Mucosa of rectum (tissue), 2 donors: ENCODE measurements around the gene SCUBE2.
A peak's percentile ranks its signal among the peaks of the same experiment; 100 is the strongest.

ENCODE experiments used
- H3K27ac ChIP-seq, 2 donors: one replicate each; pipeline ENCODE4 v1.7.0; 2013; ENCODE audit warnings: inconsistent platforms in 2 of 2, low read depth in 2 of 2, low read length in 2 of 2
- H3K27me3 ChIP-seq, 2 donors: one replicate each; pipeline ENCODE4 v1.7.0; 2013; ENCODE audit warnings: low read length in 2 of 2; ENCODE audit not compliant: control insufficient read depth in 2 of 2, insufficient read depth in 2 of 2
- H3K36me3 ChIP-seq, 2 donors: one replicate each; pipeline ENCODE4 v1.7.0; 2013; ENCODE audit warnings: low read length in 2 of 2; ENCODE audit not compliant: control insufficient read depth in 2 of 2, insufficient read depth in 2 of 2
- H3K4me1 ChIP-seq, 2 donors: one replicate each; pipeline ENCODE4 v1.7.0; 2013; ENCODE audit warnings: low read length in 2 of 2, mild to moderate bottlenecking in 1 of 2; ENCODE audit not compliant: control insufficient read depth in 2 of 2, insufficient read depth in 2 of 2
- H3K4me3 ChIP-seq, 2 donors: one replicate each; pipeline ENCODE4 v1.7.0; 2013; ENCODE audit warnings: low read length in 2 of 2
- H3K9ac ChIP-seq, 2 donors: one replicate each; pipeline ENCODE4 v1.7.0; 2013; ENCODE audit warnings: low read length in 2 of 2, low read depth in 1 of 2, mild to moderate bottlenecking in 1 of 2
- H3K9me3 ChIP-seq, 2 donors: one replicate each; pipeline ENCODE4 v1.7.0; 2013; ENCODE audit warnings: low read length in 2 of 2; ENCODE audit not compliant: control insufficient read depth in 2 of 2
- donor health status: healthy.
- donor health status: Normal muscosa, but diverticular disease.

Gene SCUBE2

DNA sequence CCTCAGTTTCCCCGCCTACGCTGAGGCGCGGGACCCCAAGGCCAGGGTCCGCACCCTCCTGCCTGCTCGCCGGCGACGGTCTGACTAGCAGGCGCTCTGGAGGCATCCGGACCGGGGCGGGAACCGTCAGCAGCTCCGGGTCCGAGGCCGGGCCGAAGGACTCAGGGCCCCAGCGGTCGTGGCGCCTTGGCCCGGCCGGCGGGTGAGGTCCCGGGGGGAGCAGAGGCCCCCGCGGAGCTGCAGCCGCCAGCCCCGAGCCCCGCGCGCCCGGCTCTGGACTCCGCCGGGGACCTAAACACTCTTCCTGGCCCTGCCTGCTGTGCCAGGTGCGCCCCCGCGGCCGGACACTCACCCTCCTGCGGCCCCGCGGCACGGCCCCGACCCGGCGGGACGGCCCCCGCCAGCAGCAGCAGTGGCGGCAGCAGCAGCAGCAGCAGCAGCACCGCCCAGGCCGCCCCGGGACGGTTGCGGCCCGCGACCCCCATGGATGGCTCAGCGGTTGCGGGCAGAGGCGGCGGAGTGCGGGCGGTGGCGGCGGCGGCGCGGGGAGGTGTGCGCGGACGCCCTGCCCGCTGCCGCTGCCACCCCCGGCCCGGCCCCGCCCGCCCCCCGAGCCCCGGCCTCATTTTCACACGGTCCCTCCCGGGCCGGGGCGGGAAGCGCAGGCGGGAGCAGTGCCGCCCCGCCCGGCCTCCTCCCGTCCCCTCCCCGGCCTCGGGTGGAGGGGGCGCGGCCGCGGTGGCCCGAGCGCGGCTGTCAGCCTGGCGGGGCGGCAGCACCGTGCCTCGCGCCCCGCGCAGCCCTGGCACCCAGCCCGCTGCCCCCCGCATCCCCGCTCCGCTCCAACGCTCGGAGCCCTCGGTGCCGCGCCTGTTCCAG is at the start of gene SCUBE2:
SCUBE2 (minus strand) TSS at position 556 of the 879 bp plus-strand sequence; CDS start at position 485, 71 bp downstream.
- H3K27me3 ChIP-seq = no peaks in the 10 kb centered on the region
- peaks cover 15 to 19% of the 10 kb centered on the region in 2 donors for H3K4me1 ChIP-seq
- peak within 1 kb of the TSS; percentile 17 to 52 for H3K4me3 ChIP-seq
- no peaks in the 10 kb centered on the region for H3K36me3 ChIP-seq
- no peak within 1 kb of the TSS for H3K27ac ChIP-seq
- peak within 1 kb of the TSS in 1 of 2 donors; percentile 60 for H3K9ac ChIP-seq
- no peaks in the 10 kb centered on the region for H3K9me3 ChIP-seq

DNA sequence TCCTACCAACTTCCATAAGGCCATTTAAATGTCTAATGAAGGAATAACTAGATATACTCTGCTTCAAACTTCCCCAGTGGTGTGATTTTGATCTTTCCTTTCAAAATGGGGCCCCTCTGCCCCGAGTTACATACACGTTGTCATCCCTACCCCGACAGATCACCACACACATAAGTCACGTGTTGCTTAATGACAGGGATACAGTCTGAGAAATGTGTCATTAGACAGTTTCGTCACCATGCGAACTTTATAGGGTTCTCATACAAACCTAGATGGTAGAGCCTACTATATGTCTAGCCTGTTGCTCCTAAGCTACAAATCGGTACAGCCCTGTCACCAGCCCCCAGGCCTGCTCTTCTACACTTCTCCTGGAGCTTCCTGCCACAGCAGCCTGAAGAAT is 49.8 kb upstream of the SCUBE2 start:
- H3K27me3 ChIP-seq = no peaks in the 10 kb centered on the region
- peaks cover 5 to 12% of the 10 kb centered on the region in 2 donors for H3K36me3 ChIP-seq
- H3K27ac ChIP-seq = no peak overlapping the region
- H3K4me1 ChIP-seq = peaks cover 4% of the 10 kb centered on the region in 2 donors
- no peak overlapping the region for H3K4me3 ChIP-seq
- no peak overlapping the region for H3K9ac ChIP-seq
- no peaks in the 10 kb centered on the region for H3K9me3 ChIP-seq

DNA sequence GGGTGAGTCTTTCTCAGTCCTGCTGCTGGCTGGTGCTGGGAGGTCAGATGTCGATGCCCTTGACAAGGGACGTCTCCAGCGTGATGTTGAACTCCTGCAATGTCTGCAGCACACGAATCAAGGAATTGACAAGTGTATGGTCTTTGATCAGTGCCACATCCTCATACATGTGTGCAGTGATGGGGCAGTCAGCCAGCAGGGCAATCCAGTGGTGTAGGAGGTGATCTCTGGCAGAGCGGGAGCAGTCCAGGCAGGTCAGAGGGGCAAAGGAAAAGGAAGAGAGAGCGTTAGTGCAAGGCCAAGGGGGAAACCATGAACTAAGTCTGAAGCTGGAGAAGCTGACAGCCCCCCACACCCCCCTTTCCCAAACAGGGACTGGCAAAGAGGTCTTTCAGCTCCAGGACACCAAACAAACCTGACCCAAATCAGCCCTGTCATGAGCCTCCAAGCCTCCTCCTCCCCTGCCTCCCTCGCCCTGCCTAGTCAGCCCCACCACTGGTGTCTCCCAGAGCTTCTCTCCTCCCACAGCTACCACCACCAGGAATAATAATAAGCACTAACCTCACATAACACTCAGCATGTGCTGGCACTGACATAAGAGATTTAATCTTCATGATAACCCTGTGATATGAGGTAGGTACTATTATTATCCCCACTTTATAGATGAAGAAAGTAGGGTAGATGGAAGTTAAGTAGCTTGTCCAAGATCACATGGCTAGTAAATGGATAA is 48.4 kb upstream of the SCUBE2 start:
- Histone ChIP-seq H3K4me3 (no peak overlapping the region), H3K36me3 (peaks cover 5 to 9% of the 10 kb centered on the region in 2 donors), H3K9ac (no peak overlapping the region), H3K4me1 (peaks cover 4% of the 10 kb centered on the region in 2 donors), H3K27me3 (no peaks in the 10 kb centered on the region), H3K9me3 (no peaks in the 10 kb centered on the region), H3K27ac (no peak overlapping the region)

DNA sequence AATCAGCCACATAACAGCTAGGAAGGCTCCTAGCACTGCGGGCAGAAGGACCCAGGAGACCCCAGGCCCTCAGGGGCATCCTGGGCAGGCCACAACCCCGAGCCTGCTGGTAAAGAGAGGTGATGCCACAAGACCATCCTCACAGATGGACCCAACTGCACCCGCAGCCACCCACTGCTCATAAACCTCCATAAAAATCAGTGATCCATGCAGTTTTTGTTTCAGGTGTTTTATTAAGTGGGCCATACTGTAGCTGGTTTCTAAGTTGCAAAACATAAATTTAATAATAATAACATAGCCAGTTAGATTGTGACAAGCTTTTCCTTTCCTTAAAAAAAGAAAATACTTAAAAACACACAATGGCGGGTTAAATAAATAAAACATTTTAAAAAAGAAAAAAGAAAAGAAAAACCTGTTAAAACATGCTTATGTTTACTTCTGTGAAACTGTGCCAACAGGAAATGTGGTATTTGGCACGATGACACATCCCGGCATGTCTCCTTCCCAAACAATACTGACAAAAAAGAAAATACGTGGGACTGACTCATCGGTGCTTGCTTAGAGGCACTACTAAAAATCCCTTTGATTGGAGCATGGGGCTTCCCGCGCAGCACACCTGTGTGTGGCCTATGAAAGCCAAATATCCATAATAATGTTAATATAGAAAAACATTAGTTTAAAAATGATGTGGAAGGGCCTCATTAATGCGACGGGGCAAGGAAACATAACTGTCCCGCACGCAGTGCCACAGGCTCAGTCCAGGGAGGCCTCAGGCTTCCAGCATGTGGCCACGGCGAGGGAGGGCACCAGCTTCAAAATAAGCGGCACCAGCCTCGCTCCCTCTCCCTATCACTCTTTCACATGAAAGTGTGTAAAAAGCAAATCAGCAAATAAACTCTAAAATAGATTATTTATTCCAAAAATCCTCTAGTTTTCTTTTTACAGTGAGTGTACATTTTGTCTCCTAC is 47.5 kb upstream of the SCUBE2 start:
- Histone ChIP-seq H3K4me1 (peaks cover 4% of the 10 kb centered on the region in 2 donors), H3K4me3 (no peak overlapping the region), H3K27ac (no peak overlapping the region), H3K9me3 (no peaks in the 10 kb centered on the region), H3K36me3 (peaks cover 5 to 8% of the 10 kb centered on the region in 2 donors), H3K9ac (no peak overlapping the region), H3K27me3 (no peaks in the 10 kb centered on the region)

DNA sequence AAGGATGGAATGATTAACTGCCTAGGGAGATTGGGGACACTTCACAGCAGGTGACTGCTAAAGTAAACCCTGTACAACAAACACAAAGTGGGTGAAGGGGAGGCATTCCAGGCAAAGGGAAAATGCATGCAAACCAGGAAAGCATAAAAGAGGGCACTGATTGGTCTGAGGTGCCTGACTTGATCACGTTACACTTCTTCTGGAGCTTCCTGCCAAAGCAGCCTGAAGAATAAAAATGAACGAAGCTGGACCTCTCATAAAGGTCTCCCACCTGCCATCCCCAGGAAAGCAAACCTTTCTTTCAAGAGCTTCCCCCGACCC is 46.7 kb upstream of the SCUBE2 start:
- no peak overlapping the region for H3K27ac ChIP-seq
- peaks cover 5% of the 10 kb centered on the region in 2 donors for H3K36me3 ChIP-seq
- H3K4me1 ChIP-seq = peaks cover 4% of the 10 kb centered on the region in 2 donors
- no peaks in the 10 kb centered on the region for H3K27me3 ChIP-seq
- no peak overlapping the region for H3K9ac ChIP-seq
- no peak overlapping the region for H3K4me3 ChIP-seq
- H3K9me3 ChIP-seq = no peaks in the 10 kb centered on the region

DNA sequence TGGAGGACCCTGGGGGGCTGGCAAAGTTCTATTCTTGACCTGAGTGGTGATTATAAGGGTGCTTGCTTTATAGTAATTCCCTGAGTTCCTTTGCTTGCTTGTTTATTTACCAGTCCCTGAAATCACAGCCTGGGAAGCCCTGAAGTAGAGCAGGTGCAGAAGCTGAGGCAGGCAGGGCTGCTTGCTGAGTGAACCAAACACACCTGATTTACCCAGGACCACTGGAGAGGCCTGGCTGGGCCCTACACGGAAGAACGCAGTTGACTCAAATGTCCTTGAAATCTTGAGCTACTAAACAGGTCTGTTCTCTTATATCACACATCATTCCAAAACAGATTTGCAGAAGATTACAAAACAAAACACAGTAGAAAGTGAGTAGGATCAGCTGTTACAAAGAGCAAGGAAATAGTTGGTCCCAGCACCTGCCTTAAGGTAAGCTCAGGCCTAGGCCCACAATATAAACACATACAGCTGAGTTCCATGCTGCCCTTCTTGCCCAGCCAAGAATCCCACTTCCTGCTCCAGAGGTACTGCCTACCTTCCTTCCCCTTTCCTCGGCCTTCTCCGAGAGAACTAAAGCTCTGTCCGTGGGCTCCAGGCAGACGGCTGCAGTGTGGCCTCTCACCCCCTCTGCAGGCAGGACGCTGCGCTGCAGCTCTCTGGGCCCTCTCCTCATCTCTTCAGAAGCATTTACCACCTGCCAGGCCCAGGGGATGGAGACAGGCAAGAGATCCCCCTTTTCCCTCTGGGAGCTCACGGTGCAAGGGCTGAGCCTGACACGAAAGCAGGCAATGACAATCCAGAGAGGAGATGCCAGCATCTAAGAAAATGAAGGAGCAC is 46.1 kb upstream of the SCUBE2 start:
- peaks cover 4% of the 10 kb centered on the region in 2 donors for H3K4me1 ChIP-seq
- no peaks in the 10 kb centered on the region for H3K27me3 ChIP-seq
- H3K4me3 ChIP-seq = no peak overlapping the region
- H3K36me3 ChIP-seq = peaks cover 0 to 5% of the 10 kb centered on the region in 2 donors
- no peaks in the 10 kb centered on the region for H3K9me3 ChIP-seq
- no peak overlapping the region for H3K27ac ChIP-seq
- no peak overlapping the region for H3K9ac ChIP-seq

DNA sequence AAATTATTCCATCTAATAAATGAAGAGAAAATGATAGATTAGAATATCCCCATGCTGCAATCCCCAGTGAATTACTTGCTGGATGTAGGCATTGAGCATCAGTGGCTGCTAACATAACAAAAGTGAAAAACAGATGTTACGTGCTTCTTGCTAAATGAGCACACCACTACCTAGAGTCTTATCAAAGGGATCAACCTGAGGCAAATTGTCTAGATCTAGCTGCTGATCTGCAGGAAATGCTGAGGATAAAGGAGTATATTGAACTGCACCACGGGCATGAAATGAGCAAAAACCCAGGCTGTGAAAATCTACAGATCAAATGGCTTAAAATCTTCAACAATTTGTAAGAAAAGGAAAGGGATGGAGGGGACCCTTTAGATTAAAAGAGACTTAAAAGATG is 45.3 kb upstream of the SCUBE2 start:
- H3K36me3 ChIP-seq = peaks cover 0 to 2% of the 10 kb centered on the region in 2 donors

DNA sequence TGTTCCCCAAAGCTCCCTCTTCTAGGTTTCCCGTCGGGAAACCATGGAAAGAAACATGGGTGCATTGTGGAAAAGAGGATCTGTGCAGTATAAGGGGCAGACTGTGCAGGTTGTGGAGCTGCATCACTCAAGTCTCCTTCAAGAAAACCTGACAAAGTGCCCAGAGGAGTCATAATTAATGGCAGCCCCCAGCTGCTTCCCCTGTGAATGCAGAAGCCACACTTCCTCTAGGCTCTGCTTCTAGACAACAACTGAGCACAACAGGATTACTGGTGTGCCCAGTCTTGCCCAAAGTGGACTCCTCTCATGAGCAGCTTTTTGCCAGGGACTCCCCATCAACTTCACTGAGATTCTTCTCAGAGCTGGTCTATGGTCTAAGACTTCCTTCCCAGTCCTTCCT is 42.6 kb upstream of the SCUBE2 start:
- Histone ChIP-seq H3K9me3 (no peaks in the 10 kb centered on the region), H3K27ac (no peak overlapping the region), H3K4me3 (no peak overlapping the region), H3K4me1 (peaks cover 4% of the 10 kb centered on the region in 2 donors), H3K27me3 (no peaks in the 10 kb centered on the region), H3K9ac (no peak overlapping the region), H3K36me3 (no peaks in the 10 kb centered on the region)

More for the DNA sequence above, 45.3 kb upstream of the SCUBE2 start:
- Histone ChIP-seq H3K4me3 (no peak overlapping the region), H3K9me3 (no peaks in the 10 kb centered on the region), H3K9ac (no peak overlapping the region), H3K27ac (no peak overlapping the region), H3K27me3 (no peaks in the 10 kb centered on the region), H3K4me1 (peaks cover 4% of the 10 kb centered on the region in 2 donors)

DNA sequence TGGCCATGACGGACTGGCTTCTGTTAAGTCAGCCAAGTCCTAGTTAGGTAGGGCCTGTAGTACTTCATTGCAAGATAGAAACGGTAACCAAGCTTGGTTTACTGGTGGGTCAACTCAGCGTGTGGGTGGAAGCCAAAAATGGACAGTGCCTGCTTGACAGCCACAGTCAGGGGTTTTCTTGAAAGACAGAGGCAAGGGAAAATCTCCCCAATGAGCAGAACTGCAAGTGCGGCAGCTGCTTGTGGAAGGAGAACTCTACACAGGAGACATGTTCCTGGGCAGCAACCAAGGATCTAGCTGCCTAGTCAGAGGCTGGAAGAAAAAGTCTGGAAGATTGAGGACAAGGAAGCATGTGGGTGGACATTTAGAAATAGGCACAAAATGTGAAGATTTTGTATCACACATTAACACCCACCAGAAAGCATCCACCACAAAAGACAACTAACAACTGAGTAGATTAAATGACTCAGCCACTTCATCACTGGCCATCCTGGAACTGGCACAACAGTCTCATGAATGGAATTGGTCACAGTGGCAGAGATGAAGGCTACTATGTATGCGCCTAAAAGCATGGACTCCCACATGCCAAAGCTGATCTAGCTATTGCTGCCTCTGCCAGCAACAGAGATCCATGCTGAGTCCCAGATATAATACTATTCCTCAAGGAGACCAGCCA is 40.9 kb upstream of the SCUBE2 start:
- H3K4me1 ChIP-seq = peaks cover under 1 to 1% of the 10 kb centered on the region in 2 donors
- no peaks in the 10 kb centered on the region for H3K27me3 ChIP-seq
- H3K9me3 ChIP-seq = no peaks in the 10 kb centered on the region
- no peak overlapping the region for H3K9ac ChIP-seq
- H3K4me3 ChIP-seq = no peak overlapping the region
- H3K36me3 ChIP-seq = no peaks in the 10 kb centered on the region
- no peak overlapping the region for H3K27ac ChIP-seq
